Activated B cell treated with CpG ODN at 0.5 μM for 24 hours (primary cell): ENCODE results near the gene CDHR2. TPM values are rescaled to one million over a fixed set of nuclear protein-coding genes. Genes with fewer than 3 reads are reported as not detected.

ENCODE experiments used
- ATAC-seq: fragments of 200-7000 bp; cut with Tn5 transposase; one replicate; pipeline ENCODE4 v1.10.0; 2021; ENCODE audit warnings: low read depth, mild to moderate bottlenecking, moderate library complexity
- CTCF ChIA-PET: fragments of 350-600 bp; sonication (Branson Sonifier 250); formaldehyde crosslinking; loops from one replicate; lab custom pipeline; 2021; ENCODE audit warnings: antibody characterized with exemption; lab: Charles Lee
- POLR2A ChIA-PET: fragments of 350-600 bp; sonication (Branson Sonifier 250); formaldehyde crosslinking; loops from one replicate; lab custom pipeline; 2021; ENCODE audit warnings: antibody characterized with exemption; lab: Charles Lee
- DNase-seq: peaks from one replicate; pipeline ENCODE4 v3.0.0; 2022
- H3K27ac Mint-ChIP-seq: one replicate; pipeline ENCODE4 v1.8.0; 2020; ENCODE audit warnings: mixed read lengths
- H3K27me3 Mint-ChIP-seq: one replicate; pipeline ENCODE4 v1.8.0; 2021; ENCODE audit warnings: mixed read lengths
- H3K36me3 Mint-ChIP-seq: one replicate; pipeline ENCODE4 v1.8.0; 2021; ENCODE audit warnings: low read depth, mixed read lengths
- H3K4me1 Mint-ChIP-seq: one replicate; pipeline ENCODE4 v1.8.0; 2021; ENCODE audit warnings: mixed read lengths
- H3K4me3 Mint-ChIP-seq: one replicate; pipeline ENCODE4 v1.8.0; 2020; ENCODE audit warnings: mild to moderate bottlenecking, mixed read lengths
- H3K9me3 Mint-ChIP-seq: one replicate; pipeline ENCODE4 v1.8.0; 2020; ENCODE audit warnings: mixed read lengths
- CTCF ChIP-seq: fragments of 200-600 bp; IDR thresholded peaks from one replicate; pipeline ENCODE4 v1.8.0; 2022; ENCODE audit warnings: antibody characterized with exemption, mild to moderate bottlenecking
- intact Hi-C: fragments of 100-400 bp; cut with micrococcal nuclease; formaldehyde crosslinking; loops from one replicate; pipeline ENCODE4 v1.15.1; 2024
- total RNA-seq: library from RNA; stranded (reverse); gene quantifications from 2 replicates; pipeline ENCODE4 v1.2.3, GENCODE V29; 2022

Gene CDHR2
- total RNA-seq, 1 donor from 2014 or later = 0.31 TPM

- ChIA-PET CTCF (interaction anchor here (1.0 to 3.3 kb wide), 2 partner anchors 9 to 86 kb away, joined by 3 to 19 read pairs; partner anchors contain the start of gene FAF2), POLR2A (interaction anchor here (0.7 to 2.9 kb wide), 5 partner anchors 9 to 146 kb away, joined by 3 to 26 read pairs (median 3); partner anchors contain the start of genes HIGD2A, NOP16 and TSPAN17)
- DNase-seq = no peak
- H3K27ac Mint-ChIP-seq = peak overlapping the region; percentile 95
- no peaks in the 10 kb centered on the region for H3K9me3 Mint-ChIP-seq
- H3K27me3 Mint-ChIP-seq = no peaks in the 10 kb centered on the region
- no peak for ATAC-seq
- TF ChIP-seq CTCF = no peak
- H3K4me3 Mint-ChIP-seq = peak overlapping the region; percentile 97
- H3K4me1 Mint-ChIP-seq = peaks cover 67% of the 10 kb centered on the region
- intact Hi-C loops = loop anchor here (1.0 to 10.0 kb wide), 3 partner anchors 8 to 1581 kb away; partner anchors contain the start of gene N4BP3
- H3K36me3 Mint-ChIP-seq = peaks cover 30% of the 10 kb centered on the region
Measured at GRCh38 chr5:176533894-176534611, 15.1 kb upstream of the CDHR2 start.

GRCh38 chr5:176534640-176535039 lies 14.5 kb upstream of the CDHR2 start:
- Mint-ChIP-seq H3K4me3 (peak overlapping the region; percentile 97), H3K36me3 (peaks cover 24% of the 10 kb centered on the region), H3K27me3 (no peaks in the 10 kb centered on the region), H3K27ac (peak overlapping the region; percentile 95), H3K4me1 (peaks cover 62% of the 10 kb centered on the region), H3K9me3 (no peaks in the 10 kb centered on the region)
- POLR2A ChIA-PET = interaction anchor here (1.0 to 4.2 kb wide), 7 partner anchors 8 to 173 kb away, joined by 4 to 53 read pairs (median 22); partner anchors contain the start of genes CLTB, FAF2, HIGD2A and KIAA1191
- no peak for DNase-seq
- CTCF ChIA-PET = interaction anchor here (1.0 to 3.3 kb wide), 3 partner anchors 9 to 118 kb away, joined by 3 to 19 read pairs (median 3); partner anchors contain the start of genes CLTB and FAF2
- intact Hi-C loops = loop anchor here (1.0 to 10.0 kb wide), 6 partner anchors 8 to 1580 kb away; partner anchors contain the start of genes EIF4E1B, N4BP3, NSD1 and PRELID1
- TF ChIP-seq CTCF = no peak
- no peak for ATAC-seq

GRCh38 chr5:176535101-176535663 lies 14.0 kb upstream of the CDHR2 start:
- Mint-ChIP-seq H3K27me3 (no peaks in the 10 kb centered on the region), H3K36me3 (peaks cover 22% of the 10 kb centered on the region), H3K27ac (peak overlapping the region; percentile 95), H3K4me3 (peak overlapping the region; percentile 97), H3K4me1 (peaks cover 64% of the 10 kb centered on the region), H3K9me3 (no peaks in the 10 kb centered on the region)
- peak; percentile 5 for ATAC-seq
- intact Hi-C loops = loop anchor here (5.0 to 10.0 kb wide), 4 partner anchors 97 to 1580 kb away; partner anchors contain the start of genes EIF4E1B, N4BP3, NSD1 and PRELID1
- ChIA-PET CTCF (interaction anchor here (1.4 to 3.3 kb wide), 2 partner anchors 8 to 119 kb away, joined by 3 to 19 read pairs; partner anchors contain the start of gene CLTB), POLR2A (interaction anchor here (0.7 to 4.2 kb wide), 10 partner anchors 8 to 174 kb away, joined by 3 to 53 read pairs (median 6); partner anchors contain the start of genes CLTB, FAF2, HIGD2A and KIAA1191)
- DNase-seq = no peak
- no peak for TF ChIP-seq CTCF

GRCh38 chr5:176535664-176536131 lies 13.4 kb upstream of the CDHR2 start:
- peaks cover 66% of the 10 kb centered on the region for H3K4me1 Mint-ChIP-seq
- no peak for TF ChIP-seq CTCF
- no peaks in the 10 kb centered on the region for H3K27me3 Mint-ChIP-seq
- H3K9me3 Mint-ChIP-seq = no peaks in the 10 kb centered on the region
- DNase-seq = no peak
- H3K27ac Mint-ChIP-seq = peak overlapping the region; percentile 95
- ATAC-seq = no peak
- POLR2A ChIA-PET = interaction anchor here (0.6 to 4.2 kb wide), 13 partner anchors 8 to 1695 kb away, joined by 3 to 53 read pairs (median 5); partner anchors contain the start of genes CLTB, FAF2, GRK6 and KIAA1191
- CTCF ChIA-PET = interaction anchor here (1.4 to 3.3 kb wide), 2 partner anchors 7 to 119 kb away, joined by 3 to 19 read pairs; partner anchors contain the start of gene CLTB
- H3K4me3 Mint-ChIP-seq = peak overlapping the region; percentile 97
- peaks cover 22% of the 10 kb centered on the region for H3K36me3 Mint-ChIP-seq
- intact Hi-C loops = loop anchor here (2.0 to 10.0 kb wide), 6 partner anchors 97 to 1579 kb away; partner anchors contain the start of genes EIF4E1B, N4BP3, NSD1 and PRELID1
